AG09319 (cell line): ENCODE data around the gene NCAPH2.

ENCODE experiments used
- DNase-seq: peaks from one replicate; pipeline ENCODE4 v3.0.0-alpha.2; 2010; ENCODE audit warnings: low read depth; ENCODE audit errors: extremely low read depth
- CTCF ChIP-seq: IDR thresholded peaks from 2 replicates; pipeline ENCODE4 v1.5.1; 2011; ENCODE audit warnings: low read depth, mild to moderate bottlenecking, inconsistent platforms, low read length, moderate library complexity

The NCAPH2 gene

DNA sequence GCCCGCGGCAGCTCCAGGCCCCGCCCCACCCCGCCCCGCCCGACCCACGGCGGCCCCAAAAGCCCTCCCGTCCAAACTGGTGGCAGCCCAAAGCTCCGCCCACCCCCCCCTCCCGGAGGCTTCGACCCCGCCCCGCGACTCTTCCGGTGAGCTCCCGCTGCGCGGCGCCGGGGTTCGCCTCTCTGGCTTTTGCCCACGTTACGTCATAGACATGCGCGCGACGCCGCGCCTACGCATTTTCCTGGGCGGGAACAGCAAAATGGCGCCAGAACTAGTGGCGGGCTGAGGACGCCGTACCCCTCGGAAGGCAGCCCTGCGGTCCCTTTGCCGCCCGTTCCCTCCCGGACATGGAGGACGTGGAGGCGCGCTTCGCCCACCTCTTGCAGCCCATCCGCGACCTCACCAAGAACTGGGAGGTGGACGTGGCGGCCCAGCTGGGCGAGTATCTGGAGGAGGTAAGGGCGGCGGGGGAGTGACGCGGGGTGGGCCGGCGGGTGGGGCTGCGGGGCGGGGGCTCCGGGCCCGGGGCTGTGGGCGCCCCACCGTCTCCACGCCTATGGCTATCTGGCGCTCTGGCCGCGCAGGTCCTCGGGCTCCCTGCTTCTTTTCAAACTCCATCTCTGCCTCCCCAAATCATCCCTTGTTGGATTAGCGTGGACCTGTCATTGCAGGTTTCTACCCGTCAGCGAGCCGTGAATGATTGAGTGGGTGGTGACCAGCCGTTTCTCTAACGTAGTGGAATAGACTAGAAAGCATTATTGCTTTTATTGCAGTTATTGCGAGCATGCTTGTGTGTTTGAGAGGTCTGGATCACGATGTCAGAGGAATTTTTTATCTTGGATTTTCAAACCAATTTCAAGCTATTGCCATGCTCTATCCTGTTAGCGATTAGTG, at the start of gene NCAPH2:
Gene NCAPH2 (plus strand): TSS at position 234 of the 894 bp plus-strand sequence. CDS start 114 bp downstream, at position 348.
- no peak; the same call in 1 of the 2 replicates for TF ChIP-seq CTCF
- peak; percentile 92 for DNase-seq

DNA sequence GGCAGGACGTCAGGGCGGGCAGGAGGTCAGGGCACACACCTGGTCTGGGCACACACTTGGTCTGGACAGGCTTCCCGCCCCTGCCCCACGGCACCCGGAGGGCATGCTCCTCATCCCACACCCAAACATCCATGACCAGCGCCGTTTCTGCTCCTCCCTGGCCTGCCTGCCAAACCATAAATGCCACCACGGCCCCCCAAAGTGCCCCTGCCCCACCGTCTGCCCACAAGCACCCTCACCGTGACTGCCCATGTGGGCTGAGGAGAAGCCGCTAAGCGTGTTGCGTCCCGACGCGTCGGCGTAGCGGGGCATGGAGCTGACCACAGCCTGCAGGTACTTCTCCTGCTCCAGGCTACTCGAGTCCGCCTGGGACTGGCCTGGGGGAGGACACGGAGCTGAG, 49.0 kb upstream of the NCAPH2 start:
- no peak for TF ChIP-seq CTCF
- DNase-seq: no peak

DNA sequence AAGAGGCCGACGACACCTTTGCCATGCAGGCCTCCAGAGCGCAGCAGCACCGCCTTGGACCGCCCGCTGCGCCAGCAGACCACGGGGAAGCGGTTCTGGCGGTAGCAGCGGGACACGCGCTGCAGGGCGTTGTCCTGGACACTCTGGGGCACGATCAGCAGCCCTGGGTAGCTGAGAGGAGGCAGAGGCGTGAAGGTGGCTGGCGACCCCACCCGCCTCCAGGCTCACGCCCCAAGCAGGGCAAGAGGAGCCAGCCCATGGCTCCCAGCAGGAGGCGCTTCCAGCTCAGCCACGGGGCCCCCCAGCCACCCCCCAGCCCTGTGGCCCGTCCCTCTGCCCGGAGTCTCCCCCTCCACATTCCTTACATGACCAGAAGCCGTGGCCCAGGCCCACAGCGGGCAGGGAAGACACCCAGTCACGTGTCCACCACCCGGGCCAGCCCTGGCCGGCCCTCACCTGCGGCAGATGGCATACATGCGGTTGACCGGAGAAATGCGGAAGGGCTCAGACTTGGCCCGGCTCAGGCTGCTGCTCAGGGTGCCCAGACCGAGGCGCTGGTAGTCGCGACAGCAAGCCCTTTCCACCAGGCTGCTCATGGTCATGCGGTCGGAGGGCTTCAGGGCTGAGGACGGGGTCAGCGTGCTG, 48.4 kb upstream of the NCAPH2 start:
- TF ChIP-seq CTCF: no peak
- no peak for DNase-seq

GRCh38 chr22:50460938-50461337, 47.1 kb upstream of the NCAPH2 start:
- DNase-seq: no peak
- no peak for TF ChIP-seq CTCF

DNA sequence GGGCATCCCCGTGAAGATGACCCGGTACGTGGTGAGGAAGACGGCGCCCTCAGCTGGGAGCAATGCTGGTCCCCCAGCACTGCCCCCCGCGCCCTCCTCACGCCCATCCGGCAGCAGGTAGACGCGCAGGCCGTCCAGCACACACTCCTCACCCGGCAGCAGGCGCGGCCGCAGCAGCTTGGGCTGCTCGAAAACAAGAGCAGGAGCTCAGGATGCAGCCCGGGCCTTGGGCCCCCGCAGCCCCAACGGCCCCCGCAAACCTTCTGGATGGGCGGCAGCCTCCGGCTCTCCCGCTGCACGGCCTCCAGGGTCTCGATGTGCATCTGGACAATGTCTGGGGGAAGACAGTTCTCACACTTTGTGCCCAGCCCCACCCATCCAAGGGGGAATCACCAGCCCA, 46.5 kb upstream of the NCAPH2 start:
- no peak for TF ChIP-seq CTCF
- no peak for DNase-seq

DNA sequence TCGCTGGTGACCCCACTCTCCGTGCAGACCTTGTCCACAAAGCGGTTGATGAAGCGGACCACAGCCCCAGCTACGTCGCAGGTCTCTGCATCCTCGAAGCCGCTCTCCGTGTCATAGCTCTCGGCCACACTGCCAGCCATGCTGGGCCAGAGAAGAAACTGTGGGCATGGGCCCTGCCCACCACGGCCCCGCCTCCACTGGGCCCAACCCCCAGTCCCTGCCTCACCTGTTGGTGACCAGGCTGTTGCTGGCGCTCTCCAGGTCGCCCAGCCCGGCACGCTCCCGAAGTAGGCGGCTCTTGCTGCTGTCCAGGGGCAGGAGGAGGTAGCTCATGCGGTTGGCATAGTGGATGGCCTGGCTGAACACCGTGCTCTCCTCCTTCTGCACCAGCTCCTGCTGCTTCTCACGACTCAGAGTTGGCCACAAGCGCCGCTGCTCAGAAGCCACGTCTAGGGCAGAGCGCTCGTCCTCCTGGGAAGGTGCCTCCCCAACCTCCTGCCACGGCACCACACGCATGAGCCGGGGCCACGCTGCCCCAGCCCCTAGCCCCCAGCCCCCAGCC, 46.0 kb upstream of the NCAPH2 start:
- no peak for TF ChIP-seq CTCF
- no peak for DNase-seq
